CD4-positive, alpha-beta T cell treated with Interleukin-12 subunit alpha and Interleukin-12 subunit beta, for 1 hour (primary cell): ENCODE measurements around the gene SAP25.
"Not testable (repeated sequence)": the region's sequence is repeated elsewhere in the genome, so short reads cannot be mapped to it uniquely, and the experiment has no call there.

Source experiments
- DNase-seq: peaks from one replicate; pipeline ENCODE4 v3.0.0-alpha.2; 2020

Gene SAP25

GRCh38 chr7:100528108-100528866 is 45.4 kb downstream of the SAP25 start:
- not testable (repeated sequence) for DNase-seq

DNA sequence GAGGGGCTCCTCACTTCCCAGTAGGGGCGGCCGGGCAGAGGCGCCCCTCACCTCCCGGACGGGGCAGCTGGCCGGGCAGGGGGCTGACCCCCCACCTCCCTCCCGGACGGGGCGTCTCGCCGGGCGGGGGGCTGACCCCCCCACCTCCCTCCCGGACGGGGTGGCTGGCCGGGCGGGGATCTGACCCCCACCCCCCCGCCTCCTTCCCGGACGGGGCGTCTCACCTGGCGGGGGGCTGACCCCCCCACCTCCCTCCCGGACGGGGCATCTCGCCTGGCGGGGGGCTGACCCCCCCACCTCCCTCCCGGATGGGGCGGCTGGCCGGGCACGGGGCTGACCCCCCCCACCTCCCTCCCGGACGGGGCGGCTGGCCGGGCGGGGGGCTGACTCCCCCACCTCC is 50.5 kb downstream of the SAP25 start:
- DNase-seq: not testable (repeated sequence)
